ENCODE measurements around the gene C1QTNF2.

DNA sequence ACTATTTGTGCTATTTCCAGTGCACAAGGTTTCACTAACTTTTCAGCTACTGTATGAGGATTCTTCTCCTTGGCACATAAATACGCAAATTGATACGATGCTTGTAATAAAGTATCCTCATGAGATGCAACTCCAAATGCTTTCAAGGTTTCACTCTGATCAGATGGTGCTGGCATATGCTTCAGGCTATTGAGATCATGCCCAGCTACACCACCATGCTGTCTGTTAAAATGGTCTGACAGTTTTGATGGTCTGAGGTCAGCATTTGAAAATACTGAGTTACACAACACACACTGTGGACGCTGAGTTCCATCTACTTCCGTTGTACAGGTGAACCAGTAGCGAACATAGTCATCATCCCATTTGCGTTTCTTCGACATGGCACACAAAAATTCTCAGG is 24.7 kb upstream of the C1QTNF2 start:
- no peak for TF ChIP-seq POLR2A (IDR thresholded peaks at IDR 0.05)
- TF ChIP-seq, protein P1, sequence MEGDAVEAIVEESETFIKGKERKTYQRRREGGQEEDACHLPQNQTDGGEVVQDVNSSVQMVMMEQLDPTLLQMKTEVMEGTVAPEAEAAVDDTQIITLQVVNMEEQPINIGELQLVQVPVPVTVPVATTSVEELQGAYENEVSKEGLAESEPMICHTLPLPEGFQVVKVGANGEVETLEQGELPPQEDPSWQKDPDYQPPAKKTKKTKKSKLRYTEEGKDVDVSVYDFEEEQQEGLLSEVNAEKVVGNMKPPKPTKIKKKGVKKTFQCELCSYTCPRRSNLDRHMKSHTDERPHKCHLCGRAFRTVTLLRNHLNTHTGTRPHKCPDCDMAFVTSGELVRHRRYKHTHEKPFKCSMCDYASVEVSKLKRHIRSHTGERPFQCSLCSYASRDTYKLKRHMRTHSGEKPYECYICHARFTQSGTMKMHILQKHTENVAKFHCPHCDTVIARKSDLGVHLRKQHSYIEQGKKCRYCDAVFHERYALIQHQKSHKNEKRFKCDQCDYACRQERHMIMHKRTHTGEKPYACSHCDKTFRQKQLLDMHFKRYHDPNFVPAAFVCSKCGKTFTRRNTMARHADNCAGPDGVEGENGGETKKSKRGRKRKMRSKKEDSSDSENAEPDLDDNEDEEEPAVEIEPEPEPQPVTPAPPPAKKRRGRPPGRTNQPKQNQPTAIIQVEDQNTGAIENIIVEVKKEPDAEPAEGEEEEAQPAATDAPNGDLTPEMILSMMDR (IDR thresholded peaks at IDR 0.05), result no peak
